ENCODE measurements around the gene CCNQ.

CCNQ gene

GRCh38 chrX:153598541-153599191 lies at the start of gene CCNQ:
Gene CCNQ (minus strand): TSS chrX:153599139. CDS start chrX:153599073, 66 bp downstream.
- DNase-seq (ENCODE audit: low read depth in 4 of 4, low spot score in 1 of 4) = no peak

- no peak for DNase-seq (ENCODE audit: low read depth in 4 of 4, low spot score in 1 of 4)
These were observed 48.8 kb upstream of the CCNQ start for GRCh38 chrX:153647461-153648357.

GRCh38 chrX:153646620-153647373 lies 47.9 kb upstream of the CCNQ start, which contains the start of gene DUSP9:
Gene DUSP9 (plus strand): TSS chrX:153647203. CDS start chrX:153647954, 751 bp downstream.
- DNase-seq (ENCODE audit: low read depth in 4 of 4, low spot score in 1 of 4) = no peak

- DNase-seq (ENCODE audit: low read depth in 4 of 4, low spot score in 1 of 4) = no peak
These were observed 47.1 kb upstream of the CCNQ start for GRCh38 chrX:153645921-153646488.

GRCh38 chrX:153645151-153645550 lies 46.2 kb upstream of the CCNQ start:
- no peak for DNase-seq (ENCODE audit: low read depth in 4 of 4, low spot score in 1 of 4)

GRCh38 chrX:153644356-153645125 lies 45.6 kb upstream of the CCNQ start:
- no peak for DNase-seq (ENCODE audit: low read depth in 4 of 4, low spot score in 1 of 4)

- no peak for DNase-seq (ENCODE audit: low read depth in 4 of 4, low spot score in 1 of 4)
These were observed 44.8 kb upstream of the CCNQ start for GRCh38 chrX:153643431-153644351.

GRCh38 chrX:153642655-153643430 lies 43.9 kb upstream of the CCNQ start:
- DNase-seq (ENCODE audit: low read depth in 4 of 4, low spot score in 1 of 4) = no peak

GRCh38 chrX:153642051-153642654 lies 43.2 kb upstream of the CCNQ start:
- no peak for DNase-seq (ENCODE audit: low read depth in 4 of 4, low spot score in 1 of 4)

- no peak for DNase-seq (ENCODE audit: low read depth in 4 of 4, low spot score in 1 of 4)
These were observed 42.7 kb upstream of the CCNQ start for GRCh38 chrX:153641627-153642026.

- DNase-seq (ENCODE audit: low read depth in 4 of 4, low spot score in 1 of 4) = no peak
These were observed 42.0 kb upstream of the CCNQ start for GRCh38 chrX:153640736-153641575.

GRCh38 chrX:153640045-153640686 lies 41.2 kb upstream of the CCNQ start:
- DNase-seq (ENCODE audit: low read depth in 4 of 4, low spot score in 1 of 4) = no peak

- DNase-seq (ENCODE audit: low read depth in 4 of 4, low spot score in 1 of 4) = no peak
These were observed 40.5 kb upstream of the CCNQ start for GRCh38 chrX:153639177-153640044.

GRCh38 chrX:153638436-153639176 lies 39.7 kb upstream of the CCNQ start:
- no peak for DNase-seq (ENCODE audit: low read depth in 4 of 4, low spot score in 1 of 4)

GRCh38 chrX:153638041-153638371 lies 39.1 kb upstream of the CCNQ start:
- no peak for DNase-seq (ENCODE audit: low read depth in 4 of 4, low spot score in 1 of 4)
